ENCODE measurements around the gene RALB.

Gene RALB

DNA sequence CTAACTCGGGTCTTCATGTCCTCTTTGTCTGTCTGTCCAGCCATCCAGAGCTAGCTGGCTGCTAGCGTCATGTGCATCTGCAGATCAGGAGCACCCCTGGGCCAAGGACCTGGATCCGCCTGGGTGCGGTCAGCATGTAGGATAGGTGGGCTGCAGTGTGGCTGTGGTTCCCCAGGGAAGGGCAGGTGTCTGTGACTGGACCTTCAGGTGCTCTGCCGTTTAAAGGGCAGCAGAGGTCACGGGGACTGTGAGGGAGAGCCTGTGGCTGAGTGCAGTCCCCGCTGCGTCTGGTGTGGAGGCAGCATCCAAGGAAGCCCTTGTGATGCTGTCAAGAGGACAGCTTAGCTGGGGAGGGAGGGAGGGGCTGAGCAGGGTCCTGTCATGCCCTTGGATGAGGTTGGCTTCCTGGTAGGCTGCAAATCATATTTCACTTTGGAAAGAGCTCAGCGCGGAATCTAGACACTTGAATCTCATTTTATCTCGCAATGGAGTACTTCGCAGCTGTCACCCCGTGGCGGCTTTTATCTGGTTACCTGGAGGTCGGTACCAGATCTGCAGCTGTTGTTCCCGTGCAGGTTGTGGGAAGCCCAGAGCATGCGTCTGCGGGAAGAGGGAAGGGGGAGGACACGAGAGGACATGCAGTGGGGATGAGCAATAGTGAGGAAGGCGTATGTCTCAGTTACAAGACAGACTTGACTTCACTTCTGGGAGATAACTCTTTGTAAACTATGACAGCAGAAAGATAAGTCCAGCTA is 5.9 kb upstream of the RALB start:
- TF ChIP-seq TCF12 (IDR thresholded peaks at IDR 0.05; ENCODE audit: low read depth) (no peak), EGR1 (IDR thresholded peaks at IDR 0.05) (no peak), YY1 (IDR thresholded peaks at IDR 0.05; ENCODE audit: low read depth) (no peak), NFIC (IDR thresholded peaks at IDR 0.05) (no peak), TAF1 (IDR thresholded peaks at IDR 0.05; ENCODE audit: low read depth) (no peak), CEBPB (IDR thresholded peaks at IDR 0.05) (no peak), RAD21 (IDR thresholded peaks at IDR 0.05; ENCODE audit: low read depth) (no peak), CREB1 (IDR thresholded peaks at IDR 0.05; ENCODE audit: low read depth) (no peak), FOXM1 (IDR thresholded peaks at IDR 0.05; ENCODE audit: borderline replicate concordance, low read depth) (no peak), EP300 (IDR thresholded peaks at IDR 0.05; ENCODE audit: borderline replicate concordance) (no peak), ZBTB7A (IDR thresholded peaks at IDR 0.05; ENCODE audit: low read depth) (no peak), TEAD4 (IDR thresholded peaks at IDR 0.05) (no peak)
- TF ChIP-seq, protein P1, sequence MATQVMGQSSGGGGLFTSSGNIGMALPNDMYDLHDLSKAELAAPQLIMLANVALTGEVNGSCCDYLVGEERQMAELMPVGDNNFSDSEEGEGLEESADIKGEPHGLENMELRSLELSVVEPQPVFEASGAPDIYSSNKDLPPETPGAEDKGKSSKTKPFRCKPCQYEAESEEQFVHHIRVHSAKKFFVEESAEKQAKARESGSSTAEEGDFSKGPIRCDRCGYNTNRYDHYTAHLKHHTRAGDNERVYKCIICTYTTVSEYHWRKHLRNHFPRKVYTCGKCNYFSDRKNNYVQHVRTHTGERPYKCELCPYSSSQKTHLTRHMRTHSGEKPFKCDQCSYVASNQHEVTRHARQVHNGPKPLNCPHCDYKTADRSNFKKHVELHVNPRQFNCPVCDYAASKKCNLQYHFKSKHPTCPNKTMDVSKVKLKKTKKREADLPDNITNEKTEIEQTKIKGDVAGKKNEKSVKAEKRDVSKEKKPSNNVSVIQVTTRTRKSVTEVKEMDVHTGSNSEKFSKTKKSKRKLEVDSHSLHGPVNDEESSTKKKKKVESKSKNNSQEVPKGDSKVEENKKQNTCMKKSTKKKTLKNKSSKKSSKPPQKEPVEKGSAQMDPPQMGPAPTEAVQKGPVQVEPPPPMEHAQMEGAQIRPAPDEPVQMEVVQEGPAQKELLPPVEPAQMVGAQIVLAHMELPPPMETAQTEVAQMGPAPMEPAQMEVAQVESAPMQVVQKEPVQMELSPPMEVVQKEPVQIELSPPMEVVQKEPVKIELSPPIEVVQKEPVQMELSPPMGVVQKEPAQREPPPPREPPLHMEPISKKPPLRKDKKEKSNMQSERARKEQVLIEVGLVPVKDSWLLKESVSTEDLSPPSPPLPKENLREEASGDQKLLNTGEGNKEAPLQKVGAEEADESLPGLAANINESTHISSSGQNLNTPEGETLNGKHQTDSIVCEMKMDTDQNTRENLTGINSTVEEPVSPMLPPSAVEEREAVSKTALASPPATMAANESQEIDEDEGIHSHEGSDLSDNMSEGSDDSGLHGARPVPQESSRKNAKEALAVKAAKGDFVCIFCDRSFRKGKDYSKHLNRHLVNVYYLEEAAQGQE (IDR thresholded peaks at IDR 0.05; ENCODE audit: low read depth) = no peak
- TF ChIP-seq, protein P2, sequence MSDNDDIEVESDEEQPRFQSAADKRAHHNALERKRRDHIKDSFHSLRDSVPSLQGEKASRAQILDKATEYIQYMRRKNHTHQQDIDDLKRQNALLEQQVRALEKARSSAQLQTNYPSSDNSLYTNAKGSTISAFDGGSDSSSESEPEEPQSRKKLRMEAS (IDR thresholded peaks at IDR 0.05) = no peak
- TF ChIP-seq, protein P3, sequence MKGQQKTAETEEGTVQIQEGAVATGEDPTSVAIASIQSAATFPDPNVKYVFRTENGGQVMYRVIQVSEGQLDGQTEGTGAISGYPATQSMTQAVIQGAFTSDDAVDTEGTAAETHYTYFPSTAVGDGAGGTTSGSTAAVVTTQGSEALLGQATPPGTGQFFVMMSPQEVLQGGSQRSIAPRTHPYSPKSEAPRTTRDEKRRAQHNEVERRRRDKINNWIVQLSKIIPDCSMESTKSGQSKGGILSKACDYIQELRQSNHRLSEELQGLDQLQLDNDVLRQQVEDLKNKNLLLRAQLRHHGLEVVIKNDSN (IDR thresholded peaks at IDR 0.05) = no peak

DNA sequence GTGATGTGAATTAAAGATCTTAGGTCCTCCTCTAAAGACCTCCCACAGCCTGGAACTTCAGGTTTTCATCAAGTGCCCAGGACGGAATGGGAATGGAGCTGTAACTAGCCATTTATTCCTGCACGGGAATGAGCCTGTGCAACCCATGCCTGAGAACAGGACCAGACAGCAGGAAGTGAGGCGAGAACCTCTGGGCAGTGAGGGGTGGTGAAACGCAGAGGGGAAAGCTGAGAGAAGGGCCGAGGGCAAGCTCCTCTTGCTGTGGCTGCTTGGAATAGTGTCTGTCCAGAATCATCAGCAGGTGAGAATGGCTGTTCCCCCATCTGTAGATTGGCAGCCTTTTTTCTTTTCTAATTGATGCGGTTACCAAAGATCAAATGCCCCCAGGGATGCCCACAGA is 4.8 kb upstream of the RALB start:
- no peak for TF ChIP-seq ZBTB7A (IDR thresholded peaks at IDR 0.05; ENCODE audit: low read depth)
- no peak for TF ChIP-seq NFIC (IDR thresholded peaks at IDR 0.05)
- TF ChIP-seq YY1 (IDR thresholded peaks at IDR 0.05; ENCODE audit: low read depth) = no peak
- TF ChIP-seq RAD21 (IDR thresholded peaks at IDR 0.05; ENCODE audit: low read depth) = no peak
- TF ChIP-seq CREB1 (IDR thresholded peaks at IDR 0.05; ENCODE audit: low read depth) = no peak
- no peak for TF ChIP-seq CEBPB (IDR thresholded peaks at IDR 0.05)
- no peak for TF ChIP-seq TCF12 (IDR thresholded peaks at IDR 0.05; ENCODE audit: low read depth)
- TF ChIP-seq FOXM1 (IDR thresholded peaks at IDR 0.05; ENCODE audit: borderline replicate concordance, low read depth) = no peak
- TF ChIP-seq, protein P2 (IDR thresholded peaks at IDR 0.05) = no peak
- no peak for TF ChIP-seq EGR1 (IDR thresholded peaks at IDR 0.05)
- no peak for TF ChIP-seq TEAD4 (IDR thresholded peaks at IDR 0.05)
- no peak for TF ChIP-seq EP300 (IDR thresholded peaks at IDR 0.05; ENCODE audit: borderline replicate concordance)
- TF ChIP-seq, protein P1 (IDR thresholded peaks at IDR 0.05; ENCODE audit: low read depth) = no peak
- TF ChIP-seq, protein P3 (IDR thresholded peaks at IDR 0.05) = no peak
- no peak for TF ChIP-seq TAF1 (IDR thresholded peaks at IDR 0.05; ENCODE audit: low read depth)

DNA sequence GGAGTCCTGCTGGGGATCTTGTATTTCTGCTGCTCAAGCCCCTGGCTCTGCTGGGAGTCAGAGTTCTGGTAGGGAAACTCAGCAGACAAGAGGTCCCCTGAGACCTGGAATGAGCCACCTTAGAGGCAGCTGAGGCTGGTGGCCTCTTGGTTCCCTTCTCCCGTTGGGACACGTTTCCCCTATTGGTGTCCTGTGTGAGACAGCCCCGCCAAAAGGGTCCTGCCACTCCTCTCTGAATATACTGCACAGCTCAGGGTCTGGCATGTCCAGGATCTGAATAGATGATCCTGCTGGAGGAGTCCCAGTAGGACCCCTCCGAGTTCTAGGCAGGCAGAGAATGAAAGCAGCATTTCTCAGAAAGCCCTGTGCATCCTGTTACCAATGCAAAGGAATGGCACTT is 2.0 kb upstream of the RALB start:
- TF ChIP-seq, protein P1 (IDR thresholded peaks at IDR 0.05; ENCODE audit: low read depth) = no peak
- TF ChIP-seq CREB1 (IDR thresholded peaks at IDR 0.05; ENCODE audit: low read depth) = no peak
- TF ChIP-seq TEAD4 (IDR thresholded peaks at IDR 0.05) = no peak

DNA sequence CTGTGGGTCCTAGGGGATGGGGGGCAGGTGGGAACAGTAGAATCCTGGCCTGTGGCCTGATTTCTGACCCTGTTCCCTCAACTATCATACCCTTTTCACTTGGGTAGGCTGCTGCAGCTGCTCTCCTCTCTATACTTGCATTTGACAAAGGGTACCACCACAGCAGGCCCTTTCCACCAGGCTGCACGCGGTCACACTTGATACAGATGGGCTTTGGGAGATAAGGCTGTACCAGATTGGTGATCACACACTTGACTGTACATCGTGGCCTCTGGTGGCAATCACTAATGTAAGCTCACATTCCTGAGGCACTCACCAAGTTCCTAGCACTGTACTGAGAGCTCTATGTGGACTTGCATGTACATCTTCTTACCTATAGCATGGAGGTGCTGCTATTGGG is 1.6 kb upstream of the RALB start:
- TF ChIP-seq FOXM1 (IDR thresholded peaks at IDR 0.05; ENCODE audit: borderline replicate concordance, low read depth) (no peak), YY1 (IDR thresholded peaks at IDR 0.05; ENCODE audit: low read depth) (no peak), TCF12 (IDR thresholded peaks at IDR 0.05; ENCODE audit: low read depth) (no peak)
- TF ChIP-seq, protein P1 (IDR thresholded peaks at IDR 0.05; ENCODE audit: low read depth) = no peak
- TF ChIP-seq, protein P2 (IDR thresholded peaks at IDR 0.05) = no peak
